ENCODE data around the gene TMC6. TPM values are rescaled to one million over a fixed set of nuclear protein-coding genes. Genes with fewer than 3 reads are reported as not detected.

Gene TMC6
- total and polyA plus RNA-seq, 2 of the 13 experiments (the other 11 are each of a cell fraction or from before 2014, with no cell fraction given) = 48.4 to 99.1 TPM

- TF ChIP-seq ZBTB26 (CRISPR knock-in tag; IDR thresholded peaks at IDR 0.05; ENCODE audit: borderline replicate concordance) = no peak
- no peak for TF ChIP-seq PAX8 (CRISPR knock-in tag; IDR thresholded peaks at IDR 0.05; ENCODE audit: borderline replicate concordance)
- TF ChIP-seq ZNF558 (CRISPR knock-in tag; IDR thresholded peaks at IDR 0.05; ENCODE audit: borderline replicate concordance) = no peak
- TF ChIP-seq ZNF496 (CRISPR knock-in tag; IDR thresholded peaks at IDR 0.05; ENCODE audit: insufficient replicate concordance) = no peak
- no peak for TF ChIP-seq SMC3 (IDR thresholded peaks at IDR 0.05; ENCODE audit: low read length)
- TF ChIP-seq UBTF (CRISPR knock-in tag; IDR thresholded peaks at IDR 0.05) = no peak
- no peak for TF ChIP-seq ZBTB21 (CRISPR knock-in tag; IDR thresholded peaks at IDR 0.05)
- no peak for TF ChIP-seq MTF1 (CRISPR knock-in tag; IDR thresholded peaks at IDR 0.05)
- no peak for TF ChIP-seq ZUFSP (CRISPR knock-in tag; IDR thresholded peaks at IDR 0.05; ENCODE audit: borderline replicate concordance)
- TF ChIP-seq TBX3 (IDR thresholded peaks at IDR 0.05; ENCODE audit: borderline replicate concordance) = no peak; the same call in 1 of the 2 replicates
- no peak for TF ChIP-seq ZNF30 (CRISPR knock-in tag; IDR thresholded peaks at IDR 0.05)
- no peak for TF ChIP-seq GPN1 (CRISPR knock-in tag; IDR thresholded peaks at IDR 0.05; ENCODE audit: borderline replicate concordance)
- TF ChIP-seq DBP (CRISPR knock-in tag; IDR thresholded peaks at IDR 0.05; ENCODE audit: not compliant biosample characterization) = no peak
- no peak for TF ChIP-seq ZNF747 (CRISPR knock-in tag; IDR thresholded peaks at IDR 0.05; ENCODE audit: borderline replicate concordance)
- no peak for TF ChIP-seq ZNF616 (CRISPR knock-in tag; IDR thresholded peaks at IDR 0.05; ENCODE audit: low read depth)
- no peak for TF ChIP-seq HNRNPH1 (optimal IDR thresholded peaks at IDR 0.05; ENCODE audit: low read depth, low read length)
- no peak for TF ChIP-seq ZNF883 (CRISPR knock-in tag; IDR thresholded peaks at IDR 0.05; ENCODE audit: not compliant biosample characterization)
- TF ChIP-seq FIP1L1 (IDR thresholded peaks at IDR 0.05; ENCODE audit: borderline replicate concordance, insufficient read depth, low read depth, low read length) = no peak
- TF ChIP-seq TRAFD1 (CRISPR knock-in tag; IDR thresholded peaks at IDR 0.05; ENCODE audit: borderline replicate concordance) = no peak
- no peak for TF ChIP-seq MTA3 (CRISPR knock-in tag; IDR thresholded peaks at IDR 0.05)
Measured at GRCh38 chr17:78129351-78130089, 965 bp upstream of the TMC6 start (continued).

Measured in HepG2 (cell line).